GM19099 (cell line): Measurements from ENCODE around the gene UBE2D4.
"Not testable (repeated sequence)": the region's sequence is repeated elsewhere in the genome, so short reads cannot be mapped to it uniquely, and the experiment has no call there.

ENCODE experiments used
- POLR2A ChIP-seq: IDR thresholded peaks from 3 replicates; pipeline ENCODE4 v1.6.1; 2011; ENCODE audit warnings: low read depth; ENCODE audit not compliant: insufficient read length; ENCODE audit errors: extremely low read depth

The UBE2D4 gene

GRCh38 chr7:43937444-43937843, 11.2 kb downstream of the UBE2D4 start:
- no peak for TF ChIP-seq POLR2A

- no peak for TF ChIP-seq POLR2A
Measured at GRCh38 chr7:43938892-43939482, 12.8 kb downstream of the UBE2D4 start.

GRCh38 chr7:43942250-43942649, 16.0 kb downstream of the UBE2D4 start:
- TF ChIP-seq POLR2A, result no peak

- TF ChIP-seq POLR2A, result no peak
Measured at GRCh38 chr7:43942997-43943396, 16.8 kb downstream of the UBE2D4 start.

GRCh38 chr7:43943417-43944187, 17.4 kb downstream of the UBE2D4 start:
- TF ChIP-seq POLR2A, result no peak

GRCh38 chr7:43944286-43944685, 18.1 kb downstream of the UBE2D4 start:
- TF ChIP-seq POLR2A, result no peak

GRCh38 chr7:43952028-43952427, 25.8 kb downstream of the UBE2D4 start:
- TF ChIP-seq POLR2A, result no peak

GRCh38 chr7:43953071-43953470, 26.8 kb downstream of the UBE2D4 start:
- no peak for TF ChIP-seq POLR2A

- TF ChIP-seq POLR2A, result no peak
Measured at GRCh38 chr7:43954524-43955228, 28.4 kb downstream of the UBE2D4 start.

GRCh38 chr7:43956027-43956426, 29.8 kb downstream of the UBE2D4 start:
- TF ChIP-seq POLR2A, result no peak

- no peak for TF ChIP-seq POLR2A
Measured at GRCh38 chr7:43960933-43961332, 34.7 kb downstream of the UBE2D4 start.

- TF ChIP-seq POLR2A, result no peak
Measured at GRCh38 chr7:43977525-43977924, 51.3 kb downstream of the UBE2D4 start.

- not testable (repeated sequence) for TF ChIP-seq POLR2A
Measured at GRCh38 chr7:43997532-43997931, 71.3 kb downstream of the UBE2D4 start, which contains the start of gene SPDYE1. TSS of gene SPDYE1 (plus strand) at chr7:43997897. CDS start at chr7:43999950, 2,053 bp downstream.
